KOPT-K1 (cell line): Measurements from ENCODE around the gene MMP13.
"Not testable (repeated sequence)": the region's sequence is repeated elsewhere in the genome, so short reads cannot be mapped to it uniquely, and the experiment has no call there.

Experiments used
- H3K27ac ChIP-seq: fragments of 200-600 bp; sonication (generic); 2 replicates; pipeline ENCODE4 v1.5.1; 2016; ENCODE audit warnings: antibody characterized with exemption, mild to moderate bottlenecking, low read depth, low read length; ENCODE audit not compliant: poor library complexity, severe bottlenecking
- H3K36me3 ChIP-seq: fragments of 200-600 bp; sonication (generic); 2 replicates; pipeline ENCODE4 v1.5.1; 2017; ENCODE audit warnings: antibody characterized with exemption, mild to moderate bottlenecking, low read length, moderate library complexity; ENCODE audit not compliant: insufficient read depth
- H3K9me3 ChIP-seq: fragments of 200-600 bp; sonication (generic); 2 replicates; pipeline ENCODE4 v1.5.1; 2017; ENCODE audit warnings: antibody characterized with exemption, low read length, mild to moderate bottlenecking; ENCODE audit not compliant: insufficient read depth, poor library complexity, severe bottlenecking

The MMP13 gene

GRCh38 chr11:102926961-102927623 is 28.4 kb downstream of the MMP13 start:
- no peak overlapping the region for H3K27ac ChIP-seq
- no peaks in the 10 kb centered on the region for H3K36me3 ChIP-seq
- H3K9me3 ChIP-seq = no peaks in the 10 kb centered on the region

- Histone ChIP-seq H3K36me3 (no peaks in the 10 kb centered on the region), H3K27ac (no peak overlapping the region), H3K9me3 (no peaks in the 10 kb centered on the region)
Observed at GRCh38 chr11:102926517-102926916, 29.0 kb downstream of the MMP13 start.

GRCh38 chr11:102925988-102926387 is 29.5 kb downstream of the MMP13 start:
- Histone ChIP-seq H3K9me3 (no peaks in the 10 kb centered on the region), H3K27ac (no peak overlapping the region), H3K36me3 (no peaks in the 10 kb centered on the region)

- no peak overlapping the region for H3K27ac ChIP-seq
- no peaks in the 10 kb centered on the region for H3K36me3 ChIP-seq
- no peaks in the 10 kb centered on the region for H3K9me3 ChIP-seq
Observed at GRCh38 chr11:102924851-102925380, 30.6 kb downstream of the MMP13 start.

GRCh38 chr11:102921587-102922220 is 33.8 kb downstream of the MMP13 start:
- no peaks in the 10 kb centered on the region for H3K9me3 ChIP-seq
- no peak overlapping the region for H3K27ac ChIP-seq
- H3K36me3 ChIP-seq = no peaks in the 10 kb centered on the region

GRCh38 chr11:102920118-102920684 is 35.3 kb downstream of the MMP13 start:
- no peak overlapping the region for H3K27ac ChIP-seq
- H3K36me3 ChIP-seq = no peaks in the 10 kb centered on the region
- H3K9me3 ChIP-seq = no peaks in the 10 kb centered on the region

GRCh38 chr11:102915044-102915375 is 40.5 kb downstream of the MMP13 start:
- H3K36me3 ChIP-seq = no peaks in the 10 kb centered on the region
- H3K9me3 ChIP-seq = no peaks in the 10 kb centered on the region

GRCh38 chr11:102914238-102915043 is 41.1 kb downstream of the MMP13 start:
- Histone ChIP-seq H3K36me3 (no peaks in the 10 kb centered on the region), H3K27ac (no peak overlapping the region), H3K9me3 (no peaks in the 10 kb centered on the region)

More at GRCh38 chr11:102915044-102915375, 40.5 kb downstream of the MMP13 start:
- no peak overlapping the region for H3K27ac ChIP-seq

- no peak overlapping the region for H3K27ac ChIP-seq
- H3K36me3 ChIP-seq = no peaks in the 10 kb centered on the region
- H3K9me3 ChIP-seq = no peaks in the 10 kb centered on the region
Observed at GRCh38 chr11:102912482-102912830, 43.1 kb downstream of the MMP13 start.

GRCh38 chr11:102911758-102912481 is 43.6 kb downstream of the MMP13 start:
- Histone ChIP-seq H3K9me3 (no peaks in the 10 kb centered on the region), H3K27ac (no peak overlapping the region), H3K36me3 (no peaks in the 10 kb centered on the region)

GRCh38 chr11:102905848-102906247 is 49.7 kb downstream of the MMP13 start:
- H3K27ac ChIP-seq, H3K9me3 ChIP-seq, H3K36me3 ChIP-seq: not testable (repeated sequence)

- not testable (repeated sequence) for H3K9me3 ChIP-seq, H3K36me3 ChIP-seq, H3K27ac ChIP-seq
Observed at GRCh38 chr11:102903895-102904294, 51.6 kb downstream of the MMP13 start.

GRCh38 chr11:102900346-102900745 is 55.2 kb downstream of the MMP13 start:
- Histone ChIP-seq H3K9me3 (no peaks in the 10 kb centered on the region), H3K36me3 (no peaks in the 10 kb centered on the region), H3K27ac (no peak overlapping the region)
